ENCODE measurements around the gene HNRNPA3.
"Not testable (repeated sequence)": the region's sequence is repeated elsewhere in the genome, so short reads cannot be mapped to it uniquely, and the experiment has no call there.

HNRNPA3 gene

DNA sequence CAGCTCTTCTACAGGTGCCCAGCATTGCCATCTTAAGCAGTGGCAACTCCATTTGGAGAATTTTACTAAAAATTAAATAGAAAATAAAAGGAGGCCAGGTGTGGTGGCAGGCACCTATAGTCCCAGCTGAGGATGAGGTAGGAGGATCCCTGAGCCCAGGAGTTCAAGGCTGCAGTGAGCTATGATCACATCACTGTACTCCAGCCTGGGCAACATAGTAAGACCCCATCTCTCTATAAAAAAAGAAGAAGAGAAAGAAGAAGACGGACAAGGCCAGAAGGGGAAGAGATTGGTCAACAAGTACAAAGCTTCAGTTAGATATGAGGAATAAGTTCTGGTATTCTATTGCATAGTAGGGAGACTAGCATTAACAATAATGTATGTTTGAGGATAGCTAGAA lies 21.7 kb upstream of the HNRNPA3 start:
- DNase-seq (ENCODE audit: low read depth): no peak
- TF ChIP-seq, protein P1, sequence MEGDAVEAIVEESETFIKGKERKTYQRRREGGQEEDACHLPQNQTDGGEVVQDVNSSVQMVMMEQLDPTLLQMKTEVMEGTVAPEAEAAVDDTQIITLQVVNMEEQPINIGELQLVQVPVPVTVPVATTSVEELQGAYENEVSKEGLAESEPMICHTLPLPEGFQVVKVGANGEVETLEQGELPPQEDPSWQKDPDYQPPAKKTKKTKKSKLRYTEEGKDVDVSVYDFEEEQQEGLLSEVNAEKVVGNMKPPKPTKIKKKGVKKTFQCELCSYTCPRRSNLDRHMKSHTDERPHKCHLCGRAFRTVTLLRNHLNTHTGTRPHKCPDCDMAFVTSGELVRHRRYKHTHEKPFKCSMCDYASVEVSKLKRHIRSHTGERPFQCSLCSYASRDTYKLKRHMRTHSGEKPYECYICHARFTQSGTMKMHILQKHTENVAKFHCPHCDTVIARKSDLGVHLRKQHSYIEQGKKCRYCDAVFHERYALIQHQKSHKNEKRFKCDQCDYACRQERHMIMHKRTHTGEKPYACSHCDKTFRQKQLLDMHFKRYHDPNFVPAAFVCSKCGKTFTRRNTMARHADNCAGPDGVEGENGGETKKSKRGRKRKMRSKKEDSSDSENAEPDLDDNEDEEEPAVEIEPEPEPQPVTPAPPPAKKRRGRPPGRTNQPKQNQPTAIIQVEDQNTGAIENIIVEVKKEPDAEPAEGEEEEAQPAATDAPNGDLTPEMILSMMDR (IDR thresholded peaks at IDR 0.05; ENCODE audit: control insufficient read depth, insufficient read depth, low read depth, low read length, missing control alignments): no peak
- no peak overlapping the region for H3K4me3 ChIP-seq (ENCODE audit: control insufficient read depth, low read depth, low read length)

GRCh38 chr2:177192788-177193187 lies 19.8 kb upstream of the HNRNPA3 start:
- TF ChIP-seq, protein P1 (IDR thresholded peaks at IDR 0.05; ENCODE audit: control insufficient read depth, insufficient read depth, low read depth, low read length, missing control alignments): no peak
- no peak for DNase-seq (ENCODE audit: low read depth)
- H3K4me3 ChIP-seq (ENCODE audit: control insufficient read depth, low read depth, low read length): no peak overlapping the region

- no peak overlapping the region for H3K4me3 ChIP-seq (ENCODE audit: control insufficient read depth, low read depth, low read length)
- no peak for DNase-seq (ENCODE audit: low read depth)
- TF ChIP-seq, protein P1 (IDR thresholded peaks at IDR 0.05; ENCODE audit: control insufficient read depth, insufficient read depth, low read depth, low read length, missing control alignments): no peak
Observed at GRCh38 chr2:177193240-177193639, 19.4 kb upstream of the HNRNPA3 start.

DNA sequence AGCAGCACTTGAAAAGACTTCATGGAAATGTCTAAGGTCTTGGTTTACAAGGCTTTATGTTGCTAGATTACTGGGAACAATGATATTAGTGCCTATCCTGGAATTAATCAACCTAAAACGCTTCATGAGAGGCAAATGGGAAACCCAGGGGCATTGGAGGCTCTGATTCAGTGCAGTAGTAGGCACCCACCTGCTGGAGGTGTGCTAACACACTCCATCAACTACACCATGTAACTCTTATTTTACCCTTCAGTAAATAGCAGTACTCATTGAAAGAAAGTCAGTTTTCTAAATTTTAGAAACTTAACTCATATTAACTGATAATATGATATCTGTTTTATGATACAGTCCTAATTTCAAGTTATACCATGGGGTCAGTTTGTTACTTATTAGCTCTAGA lies 17.4 kb upstream of the HNRNPA3 start:
- TF ChIP-seq, protein P1 (IDR thresholded peaks at IDR 0.05; ENCODE audit: control insufficient read depth, insufficient read depth, low read depth, low read length, missing control alignments): no peak
- H3K4me3 ChIP-seq (ENCODE audit: control insufficient read depth, low read depth, low read length): no peak overlapping the region
- no peak for DNase-seq (ENCODE audit: low read depth)

DNA sequence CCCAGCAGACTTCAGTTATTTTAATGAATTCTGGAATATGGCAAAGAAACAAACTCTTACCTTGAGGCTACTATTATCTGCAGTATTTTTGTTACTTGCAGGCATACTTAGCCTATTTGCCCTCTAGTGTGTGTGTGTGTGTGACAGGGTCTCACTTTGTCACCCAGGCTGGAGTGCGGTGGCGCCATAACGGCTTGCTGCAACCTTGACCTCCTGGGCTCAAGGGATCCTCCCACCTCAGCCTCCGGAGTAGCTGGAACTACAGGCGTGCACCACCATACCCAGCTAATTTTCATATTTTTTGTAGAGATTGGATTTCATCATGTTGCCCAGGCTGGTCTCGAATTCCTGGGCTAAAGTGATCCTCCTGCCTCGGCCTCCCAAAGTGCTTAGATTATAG lies 12.2 kb upstream of the HNRNPA3 start:
- not testable (repeated sequence) for H3K4me3 ChIP-seq (ENCODE audit: control insufficient read depth, low read depth, low read length); DNase-seq (ENCODE audit: low read depth)

DNA sequence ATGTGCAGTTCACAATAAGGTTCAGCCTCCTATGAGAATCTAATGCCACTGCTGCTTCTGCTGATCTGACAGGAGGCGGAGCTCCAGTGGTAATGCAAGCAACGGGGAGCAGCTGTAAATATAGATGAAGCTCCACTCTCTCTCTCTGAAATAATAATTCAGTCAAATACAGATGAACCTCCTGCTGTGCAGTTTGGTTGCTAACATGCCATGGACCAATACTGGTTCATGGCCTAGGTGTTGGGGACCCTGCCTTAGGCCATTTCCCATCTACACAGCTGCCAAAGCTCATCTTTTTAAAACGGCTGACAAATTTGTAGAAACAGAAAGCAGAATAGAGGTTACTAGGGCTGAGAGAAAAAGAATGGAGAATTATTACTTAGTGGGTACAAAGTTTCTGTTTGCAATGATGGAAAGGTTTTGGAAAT lies 10.7 kb upstream of the HNRNPA3 start:
- no peak overlapping the region for H3K4me3 ChIP-seq (ENCODE audit: control insufficient read depth, low read depth, low read length)
- TF ChIP-seq, protein P1 (IDR thresholded peaks at IDR 0.05; ENCODE audit: control insufficient read depth, insufficient read depth, low read depth, low read length, missing control alignments): no peak
- DNase-seq (ENCODE audit: low read depth): no peak

GRCh38 chr2:177204417-177204816 lies 8.2 kb upstream of the HNRNPA3 start:
- no peak overlapping the region for H3K4me3 ChIP-seq (ENCODE audit: control insufficient read depth, low read depth, low read length)
- TF ChIP-seq, protein P1 (IDR thresholded peaks at IDR 0.05; ENCODE audit: control insufficient read depth, insufficient read depth, low read depth, low read length, missing control alignments): no peak
- no peak for DNase-seq (ENCODE audit: low read depth)
